Measurements from ENCODE around the gene SCAF1. TPM values are rescaled to one million over a fixed set of nuclear protein-coding genes. Genes with fewer than 3 reads are reported as not detected.

The SCAF1 gene
- polyA plus RNA-seq, 4 donors = 25.0 to 50.3 (median 40.5) TPM

GRCh38 chr19:49681830-49682229 is 39.8 kb downstream of the SCAF1 start:
- no peak for DNase-seq (ENCODE audit: low read depth in 4 of 4, low spot score in 2 of 4)

GRCh38 chr19:49682274-49682673 is 40.3 kb downstream of the SCAF1 start:
- DNase-seq (ENCODE audit: low read depth in 4 of 4, low spot score in 2 of 4) = no peak

GRCh38 chr19:49683814-49684250 is 41.8 kb downstream of the SCAF1 start:
- no peak for DNase-seq (ENCODE audit: low read depth in 4 of 4, low spot score in 2 of 4)

- DNase-seq (ENCODE audit: low read depth in 4 of 4, low spot score in 2 of 4) = no peak
Measured at GRCh38 chr19:49684251-49684982, 42.4 kb downstream of the SCAF1 start.

- no peak for DNase-seq (ENCODE audit: low read depth in 4 of 4, low spot score in 2 of 4)
Measured at GRCh38 chr19:49684983-49685553, 43.1 kb downstream of the SCAF1 start.

- no peak for DNase-seq (ENCODE audit: low read depth in 4 of 4, low spot score in 2 of 4)
Measured at GRCh38 chr19:49685845-49686332, 43.9 kb downstream of the SCAF1 start.

GRCh38 chr19:49686503-49687088 is 44.6 kb downstream of the SCAF1 start:
- DNase-seq (ENCODE audit: low read depth in 4 of 4, low spot score in 2 of 4) = no peak

GRCh38 chr19:49687150-49687549 is 45.1 kb downstream of the SCAF1 start:
- no peak for DNase-seq (ENCODE audit: low read depth in 4 of 4, low spot score in 2 of 4)

- no peak for DNase-seq (ENCODE audit: low read depth in 4 of 4, low spot score in 2 of 4)
Measured at GRCh38 chr19:49687566-49688316, 45.7 kb downstream of the SCAF1 start.

GRCh38 chr19:49688531-49689132 is 46.6 kb downstream of the SCAF1 start:
- DNase-seq (ENCODE audit: low read depth in 4 of 4, low spot score in 2 of 4) = no peak

GRCh38 chr19:49689133-49690078 is 47.4 kb downstream of the SCAF1 start, which contains the start of gene ADM5:
ADM5 (plus strand) TSS chr19:49689594; CDS start chr19:49689838, 244 bp downstream.
- no peak for DNase-seq (ENCODE audit: low read depth in 4 of 4, low spot score in 2 of 4)

- DNase-seq (ENCODE audit: low read depth in 4 of 4, low spot score in 2 of 4) = no peak
Measured at GRCh38 chr19:49690079-49690655, 48.2 kb downstream of the SCAF1 start.

- DNase-seq (ENCODE audit: low read depth in 4 of 4, low spot score in 2 of 4) = peak in 1 of 4 donors; percentile 52
Measured at GRCh38 chr19:49690656-49691242, 48.7 kb downstream of the SCAF1 start, which contains the start of gene CPT1C. CPT1C (plus strand) TSS chr19:49691116; CDS start chr19:49692253, 1,137 bp downstream.

GRCh38 chr19:49691243-49692146 is 49.5 kb downstream of the SCAF1 start:
- no peak for DNase-seq (ENCODE audit: low read depth in 4 of 4, low spot score in 2 of 4)

GRCh38 chr19:49692147-49692506 is 50.1 kb downstream of the SCAF1 start:
- no peak for DNase-seq (ENCODE audit: low read depth in 4 of 4, low spot score in 2 of 4)

- no peak for DNase-seq (ENCODE audit: low read depth in 4 of 4, low spot score in 2 of 4)
Measured at GRCh38 chr19:49696115-49696514, 54.1 kb downstream of the SCAF1 start.

- no peak for DNase-seq (ENCODE audit: low read depth in 4 of 4, low spot score in 2 of 4)
Measured at GRCh38 chr19:49696865-49697264, 54.9 kb downstream of the SCAF1 start.

GRCh38 chr19:49699364-49699763 is 57.4 kb downstream of the SCAF1 start:
- no peak for DNase-seq (ENCODE audit: low read depth in 4 of 4, low spot score in 2 of 4)
